ENCODE measurements around the gene CHSY3. TPM values are rescaled to one million over a fixed set of nuclear protein-coding genes. Genes with fewer than 3 reads are reported as not detected.

The CHSY3 gene
- total RNA-seq, 3 donors from 2014 or later: 0.52 to 0.96 (median 0.73) TPM

- Histone ChIP-seq H3K4me1 (ENCODE audit: low read depth) (no peaks in the 10 kb centered on the region), H3K9me3 (no peaks in the 10 kb centered on the region), H3K36me3 (ENCODE audit: low read depth) (no peaks in the 10 kb centered on the region), H3K4me3 (no peak overlapping the region)
- intact Hi-C loops (cut with DNase I, micrococcal nuclease): no loop called here
- no peak for DNase-seq
- TF ChIP-seq CTCF (IDR thresholded peaks at IDR 0.05): no peak
- ATAC-seq: no peak
These were observed 119.3 kb downstream of the CHSY3 start for GRCh38 chr5:130023604-130024003.

GRCh38 chr5:130024006-130024405 lies 119.7 kb downstream of the CHSY3 start:
- intact Hi-C loops (cut with DNase I, micrococcal nuclease): no loop called here
- DNase-seq: no peak
- H3K4me1 ChIP-seq (ENCODE audit: low read depth): no peaks in the 10 kb centered on the region
- no peak for ATAC-seq
- no peak for TF ChIP-seq CTCF (IDR thresholded peaks at IDR 0.05)
- no peak overlapping the region for H3K4me3 ChIP-seq
- no peaks in the 10 kb centered on the region for H3K9me3 ChIP-seq
- H3K36me3 ChIP-seq (ENCODE audit: low read depth): no peaks in the 10 kb centered on the region

- DNase-seq: no peak
- no peaks in the 10 kb centered on the region for H3K4me1 ChIP-seq (ENCODE audit: low read depth)
- intact Hi-C loops (cut with DNase I, micrococcal nuclease): no loop called here
- H3K4me3 ChIP-seq: no peak overlapping the region
- no peaks in the 10 kb centered on the region for H3K36me3 ChIP-seq (ENCODE audit: low read depth)
- H3K9me3 ChIP-seq: no peaks in the 10 kb centered on the region
- TF ChIP-seq CTCF (IDR thresholded peaks at IDR 0.05): no peak
- no peak for ATAC-seq
These were observed 121.2 kb downstream of the CHSY3 start for GRCh38 chr5:130025511-130025910.

GRCh38 chr5:130032807-130033206 lies 128.5 kb downstream of the CHSY3 start:
- intact Hi-C loops (cut with DNase I, micrococcal nuclease): no loop called here
- H3K4me3 ChIP-seq: no peak overlapping the region
- DNase-seq (no peak), ATAC-seq (no peak)
- no peak for TF ChIP-seq CTCF (IDR thresholded peaks at IDR 0.05)
- H3K9me3 ChIP-seq: no peaks in the 10 kb centered on the region
- no peaks in the 10 kb centered on the region for H3K36me3 ChIP-seq (ENCODE audit: low read depth)
- no peaks in the 10 kb centered on the region for H3K4me1 ChIP-seq (ENCODE audit: low read depth)

- intact Hi-C loops (cut with DNase I, micrococcal nuclease): no loop called here
- no peak for ATAC-seq
- no peak for TF ChIP-seq CTCF (IDR thresholded peaks at IDR 0.05)
These were observed 130.4 kb downstream of the CHSY3 start for GRCh38 chr5:130034566-130035210.

GRCh38 chr5:130035388-130035787 lies 131.1 kb downstream of the CHSY3 start:
- Histone ChIP-seq H3K9me3 (no peaks in the 10 kb centered on the region), H3K4me3 (no peak overlapping the region), H3K4me1 (ENCODE audit: low read depth) (no peaks in the 10 kb centered on the region), H3K36me3 (ENCODE audit: low read depth) (no peaks in the 10 kb centered on the region)
- no peak for DNase-seq
- no peak for ATAC-seq
- intact Hi-C loops (cut with DNase I, micrococcal nuclease): no loop called here
- TF ChIP-seq CTCF (IDR thresholded peaks at IDR 0.05): no peak

More at GRCh38 chr5:130034566-130035210, 130.4 kb downstream of the CHSY3 start:
- no peaks in the 10 kb centered on the region for H3K4me1 ChIP-seq (ENCODE audit: low read depth)
- DNase-seq: no peak
- no peaks in the 10 kb centered on the region for H3K9me3 ChIP-seq
- no peaks in the 10 kb centered on the region for H3K36me3 ChIP-seq (ENCODE audit: low read depth)
- H3K4me3 ChIP-seq: no peak overlapping the region
